ENCODE results near the gene LAX1. TPM values are rescaled to one million over a fixed set of nuclear protein-coding genes. Genes with fewer than 3 reads are reported as not detected.

Gene LAX1
- total RNA-seq, 1 donor from 2014 or later, result 3.0 TPM

DNA sequence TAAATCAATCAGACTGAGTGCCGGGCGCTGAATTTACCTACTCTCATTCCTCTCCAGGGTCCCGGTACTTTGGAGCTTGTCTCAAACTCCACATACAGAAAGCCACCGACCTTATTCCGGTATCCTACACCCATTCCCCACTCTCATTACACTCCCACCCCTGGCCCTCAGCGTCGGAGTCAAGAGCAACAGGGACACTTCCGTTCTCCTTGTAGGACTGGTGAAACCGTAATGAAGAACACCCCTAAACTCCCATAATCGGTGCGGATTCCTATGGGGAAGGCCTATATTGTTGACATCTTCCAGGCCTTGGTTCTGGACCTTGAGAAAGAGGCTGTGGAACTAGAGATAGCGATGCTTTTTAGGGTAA, 31.2 kb downstream of the LAX1 start:
- peak overlapping the region; percentile 79 for H3K4me3 ChIP-seq
- H3K27me3 ChIP-seq (ENCODE audit: low read depth), result no peaks in the 10 kb centered on the region
- H3K4me1 ChIP-seq, result peaks cover 49% of the 10 kb centered on the region
- DNase-seq (no peak), ATAC-seq (peak; percentile 53 to 59)
- intact Hi-C loops (cut with DNase I), result no loop called here
- peak overlapping the region; percentile 89 for H3K27ac ChIP-seq
- H3K36me3 ChIP-seq, result peaks cover 16% of the 10 kb centered on the region
- no peak for TF ChIP-seq CTCF (IDR thresholded peaks at IDR 0.05)
- H3K9me3 ChIP-seq, result no peaks in the 10 kb centered on the region

DNA sequence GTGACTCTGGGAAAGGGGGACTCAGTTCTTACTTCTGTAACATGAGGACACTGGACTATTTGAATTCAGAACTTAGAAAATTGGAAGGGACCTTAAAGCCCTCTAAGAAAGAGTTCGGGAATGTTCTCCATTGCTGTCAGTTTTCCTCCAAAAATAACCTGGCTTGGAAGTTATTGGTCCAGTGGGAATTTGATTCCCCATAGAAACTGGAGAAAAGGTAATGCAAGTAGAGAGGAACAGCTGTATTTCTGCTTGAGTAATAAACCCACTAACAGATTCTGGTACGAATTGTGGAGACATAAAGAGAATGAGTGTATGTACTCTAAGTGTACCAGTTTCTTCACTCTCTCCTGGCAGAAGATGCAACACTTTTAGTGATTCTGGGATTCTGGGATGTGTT, 32.2 kb downstream of the LAX1 start:
- Histone ChIP-seq H3K4me3 (peak overlapping the region; percentile 79), H3K9me3 (no peaks in the 10 kb centered on the region), H3K27ac (no peak overlapping the region), H3K4me1 (peaks cover 57% of the 10 kb centered on the region), H3K27me3 (ENCODE audit: low read depth) (no peaks in the 10 kb centered on the region), H3K36me3 (peaks cover 16% of the 10 kb centered on the region)
- intact Hi-C loops (cut with DNase I), result no loop called here
- TF ChIP-seq CTCF (IDR thresholded peaks at IDR 0.05), result no peak
- DNase-seq, result no peak
- no peak for ATAC-seq

DNA sequence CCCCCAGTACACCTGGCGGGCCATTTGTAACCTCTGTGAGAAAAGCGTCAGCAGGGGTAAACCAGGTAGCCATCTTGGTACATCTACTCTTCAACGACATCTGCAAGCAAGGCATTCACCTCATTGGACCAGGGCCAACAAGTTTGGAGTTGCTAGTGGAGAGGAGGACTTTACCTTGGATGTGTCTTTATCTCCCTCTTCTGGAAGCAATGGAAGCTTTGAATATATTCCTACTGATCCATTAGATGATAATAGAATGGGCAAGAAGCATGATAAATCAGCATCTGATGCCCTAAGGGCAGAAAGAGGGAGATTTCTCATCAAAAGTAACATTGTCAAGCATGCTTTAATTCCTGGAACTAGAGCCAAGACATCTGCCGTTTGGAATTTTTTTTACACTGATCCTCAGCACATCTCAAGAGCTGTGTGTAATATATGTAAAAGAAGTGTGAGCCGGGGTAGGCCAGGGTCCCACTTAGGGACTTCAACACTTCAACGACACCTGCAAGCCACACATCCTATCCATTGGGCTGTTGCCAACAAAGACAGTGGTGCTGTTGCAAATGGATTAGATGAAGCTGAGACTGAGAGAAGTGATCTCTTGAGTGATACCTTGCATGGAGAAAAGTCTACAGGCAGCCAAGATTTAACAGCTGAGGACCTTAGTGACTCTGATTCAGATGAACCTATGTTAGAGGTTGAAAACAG, 33.1 kb downstream of the LAX1 start:
- no peak for TF ChIP-seq CTCF (IDR thresholded peaks at IDR 0.05)
- Histone ChIP-seq H3K4me1 (peaks cover 58% of the 10 kb centered on the region), H3K27ac (no peak overlapping the region), H3K4me3 (no peak overlapping the region), H3K9me3 (no peaks in the 10 kb centered on the region), H3K36me3 (peaks cover 20% of the 10 kb centered on the region), H3K27me3 (ENCODE audit: low read depth) (no peaks in the 10 kb centered on the region)
- ATAC-seq, result no peak
- no peak for DNase-seq
- intact Hi-C loops (cut with DNase I), result no loop called here

DNA sequence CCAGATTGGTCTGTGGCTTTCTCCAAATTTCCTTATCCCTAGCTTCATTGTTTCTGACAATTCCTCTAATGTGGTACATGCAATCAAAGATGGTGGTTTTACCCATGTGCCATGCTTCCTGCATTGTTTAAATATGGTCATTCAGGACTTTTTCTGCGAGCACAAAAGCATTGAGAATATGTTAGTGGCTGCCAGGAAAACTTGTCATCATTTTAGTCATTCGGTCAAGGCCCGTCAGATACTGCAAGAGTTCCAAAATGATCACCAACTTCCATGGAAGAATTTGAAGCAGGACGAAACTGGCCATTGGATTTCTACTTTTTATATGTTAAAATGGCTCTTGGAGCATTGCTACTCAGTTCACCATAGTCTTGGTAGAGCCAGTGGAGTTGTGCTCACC, 34.2 kb downstream of the LAX1 start:
- Histone ChIP-seq H3K27me3 (ENCODE audit: low read depth) (no peaks in the 10 kb centered on the region), H3K4me1 (peaks cover 62% of the 10 kb centered on the region), H3K4me3 (no peak overlapping the region), H3K9me3 (no peaks in the 10 kb centered on the region), H3K36me3 (peaks cover 31% of the 10 kb centered on the region), H3K27ac (no peak overlapping the region)
- intact Hi-C loops (cut with DNase I), result no loop called here
- TF ChIP-seq CTCF (IDR thresholded peaks at IDR 0.05), result no peak
- DNase-seq (no peak), ATAC-seq (no peak)

- Histone ChIP-seq H3K27ac (no peak overlapping the region), H3K4me3 (no peak overlapping the region), H3K4me1 (peaks cover 62% of the 10 kb centered on the region), H3K9me3 (no peaks in the 10 kb centered on the region), H3K27me3 (ENCODE audit: low read depth) (no peaks in the 10 kb centered on the region), H3K36me3 (peaks cover 39% of the 10 kb centered on the region)
- DNase-seq (no peak), ATAC-seq (no peak)
- no peak for TF ChIP-seq CTCF (IDR thresholded peaks at IDR 0.05)
- intact Hi-C loops (cut with DNase I), result no loop called here
Measured at GRCh38 chr1:203799971-203800370, 35.0 kb downstream of the LAX1 start.

All from lower lobe of right lung (tissue), 2 donors.